Keratinocyte (primary cell): Measurements from ENCODE around the gene MACROH2A2. TPM values are rescaled to one million over a fixed set of nuclear protein-coding genes. Genes with fewer than 3 reads are reported as not detected.

Source experiments
- DNase-seq: peaks from one replicate; pipeline ENCODE4 v3.0.0-alpha.2; 2011; ENCODE audit warnings: low read depth, missing footprints, low spot score
- FAIRE-seq: peaks from 2 replicates; lab custom pipeline; 2011; peaks lifted over from hg19 to GRCh38; lab: Jason Lieb, UNC
- H2AFZ ChIP-seq: 2 replicates; pipeline ENCODE4 v1.6.0; 2012; ENCODE audit warnings: low read length, control low read depth, inconsistent platforms; ENCODE audit not compliant: control insufficient read depth
- H3K27ac ChIP-seq: 2 replicates; pipeline ENCODE4 v1.5.1; 2011; ENCODE audit warnings: low read length; ENCODE audit not compliant: control insufficient read depth, insufficient read depth
- H3K27me3 ChIP-seq: 3 replicates; pipeline ENCODE4 v1.6.0; 2011; ENCODE audit warnings: low read length; ENCODE audit not compliant: control insufficient read depth, insufficient read depth; ENCODE audit errors: extremely low read depth
- H3K36me3 ChIP-seq, 2 experiments: 2 replicates in 1 of 2; 3 replicates in 1 of 2; pipeline ENCODE4 v1.5.1; 2011; ENCODE audit warnings: low read length in 2 of 2, mild to moderate bottlenecking in 1 of 2; ENCODE audit not compliant: control insufficient read depth in 2 of 2, insufficient read depth in 2 of 2; ENCODE audit errors: extremely low read depth in 1 of 2
- H3K4me1 ChIP-seq: 3 replicates; pipeline ENCODE4 v1.5.1; 2011; ENCODE audit warnings: low read length; ENCODE audit not compliant: control insufficient read depth, insufficient read depth; ENCODE audit errors: extremely low read depth
- H3K4me2 ChIP-seq: 3 replicates; pipeline ENCODE4 v1.6.0; 2011; ENCODE audit warnings: low read depth, low read length; ENCODE audit not compliant: control insufficient read depth, insufficient read depth; ENCODE audit errors: extremely low read depth
- H3K4me3 ChIP-seq, 3 experiments: fragments of 200-600 bp in 1 of 3; sonication (generic) in 1 of 3; 2 replicates in 2 of 3; 3 replicates in 1 of 3; pipeline ENCODE4 v1.5.1; 2011 to 2016; ENCODE audit warnings: low read length in 3 of 3, mild to moderate bottlenecking in 3 of 3, control low read depth in 2 of 3, inconsistent platforms in 1 of 3, low read depth in 1 of 3, mixed read lengths in 1 of 3, mixed run types in 1 of 3, moderate library complexity in 1 of 3; ENCODE audit not compliant: control insufficient read depth in 2 of 3, insufficient read depth in 2 of 3; ENCODE audit errors: extremely low read depth in 1 of 3
- H3K79me2 ChIP-seq: 2 replicates; pipeline ENCODE4 v1.6.0; 2012; ENCODE audit warnings: low read length; ENCODE audit not compliant: control insufficient read depth, insufficient read depth
- H3K9ac ChIP-seq: 3 replicates; pipeline ENCODE4 v1.6.0; 2011; ENCODE audit warnings: low read length; ENCODE audit not compliant: control insufficient read depth, insufficient read depth; ENCODE audit errors: extremely low read depth
- H3K9me1 ChIP-seq: 3 replicates; pipeline ENCODE4 v1.6.0; 2011; ENCODE audit warnings: low read length; ENCODE audit not compliant: control insufficient read depth, insufficient read depth; ENCODE audit errors: extremely low read depth
- H3K9me3 ChIP-seq: 2 replicates; pipeline ENCODE4 v1.5.1; 2012; ENCODE audit warnings: low read depth, low read length; ENCODE audit not compliant: control insufficient read depth
- H4K20me1 ChIP-seq: 3 replicates; pipeline ENCODE4 v1.6.0; 2011; ENCODE audit warnings: low read length; ENCODE audit not compliant: control insufficient read depth, insufficient read depth; ENCODE audit errors: extremely low read depth
- EZH2 ChIP-seq: IDR thresholded peaks from one replicate; pipeline ENCODE4 v1.6.1; 2012; ENCODE audit warnings: inconsistent platforms, mild to moderate bottlenecking, low read length, moderate library complexity
- dilution Hi-C: fragments of 300-500 bp; cut with MboI; formaldehyde crosslinking; loops from one replicate; pipeline ENCODE4 v1.7.0; 2020; ENCODE audit warnings: low sequenced_read_pairs; ENCODE audit not compliant: extremely low pct_ligation_motif_present
- polyA minus RNA-seq, 3 experiments: library from RNA; depleted of rRNA, polyadenylated mRNA; stranded (reverse); fragments of >200 nt; gene quantifications; 1 replicate in 1 of 3; 2 replicates in 1 of 3; 3 replicates in 1 of 3; pipeline ENCODE4 v1.2.3, GENCODE V29; 2011
- polyA plus RNA-seq, 5 experiments: library from polyadenylated mRNA; depleted of rRNA in 3 of 5; stranded (reverse) in 3 of 5; stranded (forward) in 1 of 5; unstranded in 1 of 5; fragments of >200 nt; gene quantifications; 1 replicate in 1 of 5; 2 replicates in 3 of 5; 3 replicates in 1 of 5; pipeline versions ENCODE4 v1.2.1 to v1.2.3, GENCODE V29; 2011 to 2012; ENCODE audit warnings: missing spikeins in 2 of 5, low read depth in 1 of 5, low replicate concordance in 1 of 5
- TF ChIP-seq, protein P1 (sequence below), 3 experiments: IDR thresholded peaks in 1 of 3; conservative IDR thresholded peaks in 1 of 3; optimal IDR thresholded peaks in 1 of 3; 2 replicates in 2 of 3; 3 replicates in 1 of 3; pipeline versions ENCODE3 to v1.5.1; 2011; ENCODE audit warnings: low read length in 3 of 3, mild to moderate bottlenecking in 3 of 3, moderate library complexity in 2 of 3, control low read depth in 1 of 3, inconsistent platforms in 1 of 3; ENCODE audit not compliant: insufficient read depth in 2 of 3; ENCODE audit errors: extremely low read depth in 1 of 3

MACROH2A2 gene
- polyA plus RNA-seq, result 9.0 to 20.8 TPM (median 11.6 TPM) in 3 replicates
- 7.4 TPM for polyA plus RNA-seq (2011; ENCODE audit: low read depth)
- 10.4 and 14.5 TPM in 2 replicates for polyA plus RNA-seq (2011; cell fraction: cytosol; rRNA removed)
- polyA plus RNA-seq (2011; cell fraction: nucleus; rRNA removed), result 11.2 and 12.6 TPM in 2 replicates
- 14.5 and 23.0 TPM in 2 replicates for polyA plus RNA-seq (2012; ENCODE audit: low replicate concordance)
- polyA minus RNA-seq, result 6.2 to 14.4 TPM (median 8.5 TPM) in 3 replicates
- 10.0 TPM for polyA minus RNA-seq (2011; cell fraction: cytosol; rRNA and poly(A)+ RNA removed)
- polyA minus RNA-seq (2011; cell fraction: nucleus; rRNA and poly(A)+ RNA removed), result 4.4 and 7.1 TPM in 2 replicates

DNA sequence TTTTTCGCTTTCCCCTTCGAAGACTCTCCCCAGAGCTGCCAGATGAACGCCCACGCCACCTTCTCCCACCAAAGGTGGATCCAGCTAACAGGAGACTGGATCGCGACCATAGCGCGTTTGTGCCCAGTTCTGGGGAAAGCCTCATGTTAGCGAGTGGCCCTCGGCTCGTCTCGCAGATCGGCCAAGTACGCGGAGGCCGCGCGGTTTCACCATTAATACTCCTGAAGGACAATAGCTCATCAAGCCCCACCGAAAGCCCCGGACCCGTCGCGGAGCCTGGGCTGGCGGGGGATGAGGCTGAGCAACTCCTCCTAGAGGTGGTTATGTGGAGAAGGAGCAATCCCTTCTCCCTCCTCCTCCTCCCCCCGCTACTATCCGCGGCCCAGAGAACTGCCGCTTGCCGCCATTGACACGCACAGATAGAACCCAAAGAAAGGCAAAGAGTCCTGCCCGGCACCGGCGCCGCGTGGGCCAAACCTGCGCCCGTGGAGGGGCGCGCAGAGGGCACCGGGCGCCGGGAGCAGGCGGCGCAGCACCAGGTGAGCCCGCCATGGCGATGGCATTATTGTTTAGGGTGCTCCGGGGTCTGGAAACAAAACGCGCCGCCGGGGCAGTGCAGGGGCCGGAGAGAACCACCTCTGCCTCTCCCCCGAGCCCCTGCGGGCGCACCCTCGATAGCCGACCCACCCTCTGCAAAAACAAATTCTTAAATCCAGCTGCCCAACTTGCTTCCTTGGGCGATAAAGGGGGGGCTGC lies at the start of gene MACROH2A2:
TSS of gene MACROH2A2 (plus strand) at position 385 of the 756 bp plus-strand sequence. CDS start 22,813 bp downstream, outside the sequence.
- peak within 1 kb of the TSS; percentile 74 to 88 (median 75) for H3K4me3 ChIP-seq
- peaks cover 9% of the 10 kb centered on the region for H3K4me1 ChIP-seq
- FAIRE-seq (peak; percentile 51), DNase-seq (no peak)
- H3K9me3 ChIP-seq, result no peaks in the 10 kb centered on the region
- peak within 1 kb of the TSS; percentile 93 for H2AFZ ChIP-seq
- TF ChIP-seq, protein P1, sequence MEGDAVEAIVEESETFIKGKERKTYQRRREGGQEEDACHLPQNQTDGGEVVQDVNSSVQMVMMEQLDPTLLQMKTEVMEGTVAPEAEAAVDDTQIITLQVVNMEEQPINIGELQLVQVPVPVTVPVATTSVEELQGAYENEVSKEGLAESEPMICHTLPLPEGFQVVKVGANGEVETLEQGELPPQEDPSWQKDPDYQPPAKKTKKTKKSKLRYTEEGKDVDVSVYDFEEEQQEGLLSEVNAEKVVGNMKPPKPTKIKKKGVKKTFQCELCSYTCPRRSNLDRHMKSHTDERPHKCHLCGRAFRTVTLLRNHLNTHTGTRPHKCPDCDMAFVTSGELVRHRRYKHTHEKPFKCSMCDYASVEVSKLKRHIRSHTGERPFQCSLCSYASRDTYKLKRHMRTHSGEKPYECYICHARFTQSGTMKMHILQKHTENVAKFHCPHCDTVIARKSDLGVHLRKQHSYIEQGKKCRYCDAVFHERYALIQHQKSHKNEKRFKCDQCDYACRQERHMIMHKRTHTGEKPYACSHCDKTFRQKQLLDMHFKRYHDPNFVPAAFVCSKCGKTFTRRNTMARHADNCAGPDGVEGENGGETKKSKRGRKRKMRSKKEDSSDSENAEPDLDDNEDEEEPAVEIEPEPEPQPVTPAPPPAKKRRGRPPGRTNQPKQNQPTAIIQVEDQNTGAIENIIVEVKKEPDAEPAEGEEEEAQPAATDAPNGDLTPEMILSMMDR (optimal IDR thresholded peaks at IDR 0.05 in 1 of 3, IDR thresholded peaks at IDR 0.05 in 1 of 3, conservative IDR thresholded peaks at IDR 0.05 in 1 of 3; ENCODE audit: extremely low read depth in 1 of 3, insufficient read depth in 2 of 3, low read length in 3 of 3), result peak in 2 of 3 experiments; percentile 65 to 72
- no peak for TF ChIP-seq EZH2
- H3K9ac ChIP-seq, result peak within 1 kb of the TSS; percentile 77
- peaks cover 3% of the 10 kb centered on the region for H3K27me3 ChIP-seq
- H3K79me2 ChIP-seq, result peaks cover 4% of the 10 kb centered on the region
- no peaks in the 10 kb centered on the region for H3K9me1 ChIP-seq
- H3K27ac ChIP-seq, result peak within 1 kb of the TSS; percentile 37
- dilution Hi-C loops, result no loop called here
- peak within 1 kb of the TSS; percentile 81 for H3K4me2 ChIP-seq
- H4K20me1 ChIP-seq, result no peaks in the 10 kb centered on the region
- no peaks in the 10 kb centered on the region for H3K36me3 ChIP-seq

DNA sequence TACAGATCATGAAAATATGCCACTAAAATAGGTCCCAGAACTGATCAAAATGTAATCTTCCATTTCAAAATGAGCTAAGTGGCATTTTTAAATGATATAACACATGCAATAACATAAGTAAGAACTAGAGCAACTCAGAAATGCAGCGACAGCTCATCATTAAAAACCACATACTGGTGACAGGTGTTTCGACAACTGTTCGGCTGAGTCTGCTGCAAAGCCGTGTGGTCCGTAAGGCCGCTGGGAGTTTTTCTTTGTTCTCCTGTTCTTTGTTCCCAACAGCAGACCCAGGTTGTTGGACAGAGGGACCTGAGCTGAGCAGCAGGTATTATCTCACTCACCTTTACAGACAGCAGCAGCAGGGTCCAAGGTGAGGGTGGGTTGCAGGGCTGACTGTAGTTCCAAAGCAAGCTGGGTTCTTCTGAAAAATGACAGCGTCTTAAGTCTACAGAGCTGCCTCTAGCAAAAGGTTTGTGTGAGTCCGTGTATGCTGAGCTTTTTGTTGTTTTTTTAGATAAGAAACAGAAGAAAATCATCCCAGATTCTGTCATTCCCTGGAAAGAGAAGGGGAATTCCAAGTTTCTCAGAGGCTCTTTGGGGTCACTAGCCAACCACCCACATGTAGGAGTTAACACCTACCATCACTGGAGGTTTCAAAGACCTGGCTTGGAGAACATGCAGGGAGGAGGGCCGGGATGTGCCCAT lies 45.4 kb upstream of the MACROH2A2 start:
- Histone ChIP-seq H3K9me1 (no peaks in the 10 kb centered on the region), H3K27me3 (peaks cover 19% of the 10 kb centered on the region), H3K4me3 (no peak overlapping the region), H3K27ac (no peak overlapping the region), H3K36me3 (no peaks in the 10 kb centered on the region), H3K79me2 (no peaks in the 10 kb centered on the region), H3K9me3 (no peaks in the 10 kb centered on the region), H3K4me2 (no peak overlapping the region), H3K9ac (no peak overlapping the region), H4K20me1 (no peaks in the 10 kb centered on the region), H2AFZ (no peak overlapping the region), H3K4me1 (no peaks in the 10 kb centered on the region)
- FAIRE-seq, result no peak
- DNase-seq, result no peak
- dilution Hi-C loops, result no loop called here
- TF ChIP-seq EZH2, result no peak
- TF ChIP-seq, protein P1 (optimal IDR thresholded peaks at IDR 0.05 in 1 of 3, IDR thresholded peaks at IDR 0.05 in 1 of 3, conservative IDR thresholded peaks at IDR 0.05 in 1 of 3; ENCODE audit: extremely low read depth in 1 of 3, insufficient read depth in 2 of 3, low read length in 3 of 3), result no peak
